Activated CD4-positive, alpha-beta T cell treated with anti-CD3 and anti-CD28 coated beads, Interleukin-2, amount 10 ng/mL, durations not matched to agents 24 days and 14 days (primary cell): ENCODE results near the gene PHKG2. TPM values are rescaled to one million over a fixed set of nuclear protein-coding genes. Genes with fewer than 3 reads are reported as not detected.

ENCODE experiments used
- DNase-seq: peaks from one replicate; pipeline ENCODE4 v3.0.0; 2022
- H3K27ac Mint-ChIP-seq: one replicate; pipeline ENCODE4 v1.8.0; 2022; ENCODE audit warnings: mild to moderate bottlenecking, mixed read lengths
- H3K27me3 Mint-ChIP-seq: one replicate; pipeline ENCODE4 v1.8.0; 2022; ENCODE audit warnings: mixed read lengths
- H3K36me3 Mint-ChIP-seq: one replicate; pipeline ENCODE4 v1.8.0; 2022; ENCODE audit warnings: low read depth, mild to moderate bottlenecking, mixed read lengths
- H3K4me1 Mint-ChIP-seq: one replicate; pipeline ENCODE4 v1.8.0; 2021; ENCODE audit warnings: mixed read lengths
- H3K4me3 Mint-ChIP-seq: one replicate; pipeline ENCODE4 v1.8.0; 2022; ENCODE audit warnings: mild to moderate bottlenecking, moderate library complexity, mixed read lengths
- H3K9me3 Mint-ChIP-seq: one replicate; pipeline ENCODE4 v1.8.0; 2021; ENCODE audit warnings: mixed read lengths
- intact Hi-C: fragments of 100-400 bp; cut with micrococcal nuclease; formaldehyde crosslinking; loops from one replicate; pipeline ENCODE4 v1.15.1; 2023
- total RNA-seq: library from RNA; stranded (reverse); gene quantifications from 2 replicates; pipeline ENCODE4 v1.2.3, GENCODE V29; 2022

The PHKG2 gene
- total RNA-seq, 1 donor from 2014 or later = 41.0 TPM

DNA sequence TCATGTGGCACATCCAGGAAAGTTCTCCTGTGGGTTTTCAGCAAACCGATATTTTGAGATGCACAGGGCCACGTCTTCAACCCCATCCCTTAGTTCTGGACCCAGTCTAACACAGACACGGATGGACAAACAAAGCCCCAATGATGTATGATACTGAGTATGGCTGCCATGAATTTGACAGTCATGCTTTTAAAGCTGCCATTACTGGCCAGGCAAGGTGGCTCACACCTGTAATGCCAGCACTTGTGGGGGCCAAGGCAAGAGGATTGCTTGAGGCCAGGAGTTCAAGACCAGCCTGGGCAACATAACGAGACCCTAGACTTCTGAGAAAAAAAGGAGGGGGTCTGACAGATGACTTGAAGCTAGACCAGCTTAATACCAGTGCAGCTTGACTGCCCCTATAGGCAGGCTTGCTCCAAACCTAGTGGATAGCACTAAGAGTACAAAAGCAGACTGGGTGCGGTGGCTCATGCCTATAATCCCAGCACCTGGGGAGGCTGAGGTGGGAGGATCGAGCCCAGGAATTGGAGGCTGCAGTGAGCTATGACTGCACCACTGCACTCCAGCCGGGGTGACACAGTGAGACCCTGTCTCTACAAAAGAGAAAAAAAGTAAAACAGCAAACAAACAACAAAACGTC lies 49.6 kb downstream of the PHKG2 start:
- H3K27me3 Mint-ChIP-seq = peaks cover 2% of the 10 kb centered on the region
- H3K4me3 Mint-ChIP-seq = no peak overlapping the region
- peak overlapping the region; percentile 34 for H3K27ac Mint-ChIP-seq
- H3K9me3 Mint-ChIP-seq = no peaks in the 10 kb centered on the region
- intact Hi-C loops = no loop called here
- H3K4me1 Mint-ChIP-seq = peaks cover under 1% of the 10 kb centered on the region
- DNase-seq = no peak
- H3K36me3 Mint-ChIP-seq = no peaks in the 10 kb centered on the region

Other genes starting within 250 kb of the PHKG2 start
- 12.9 and 14.8 TPM in 2 replicates for gene ZNF768, start 221.9 kb upstream of the PHKG2 start, total RNA-seq
- gene ZNF747, start 213.6 kb upstream of the PHKG2 start, total RNA-seq = 10.5 and 13.6 TPM in 2 replicates
- gene ZNF764, start 190.1 kb upstream of the PHKG2 start, total RNA-seq = 13.9 and 14.9 TPM in 2 replicates
- 6.6 and 8.0 TPM in 2 replicates for gene ZNF688, start 176.7 kb upstream of the PHKG2 start, total RNA-seq
- gene ZNF785, start 162.7 kb upstream of the PHKG2 start, total RNA-seq = 17.1 and 17.8 TPM in 2 replicates
- 14.0 and 14.6 TPM in 2 replicates for gene ZNF689, start 138.0 kb upstream of the PHKG2 start, total RNA-seq
- 82.2 and 86.7 TPM in 2 replicates for gene PRR14, start 97.5 kb upstream of the PHKG2 start, total RNA-seq
- 121 and 124 TPM in 2 replicates for gene FBRS, start 90.0 kb upstream of the PHKG2 start, total RNA-seq
- 90.4 and 91.6 TPM in 2 replicates for gene SRCAP, start 49.3 kb upstream of the PHKG2 start, total RNA-seq
- 4.0 and 4.2 TPM in 2 replicates for gene CFAP119, start 13.6 kb downstream of the PHKG2 start, total RNA-seq
- 95.4 and 100 TPM in 2 replicates for gene RNF40, start 13.9 kb downstream of the PHKG2 start, total RNA-seq
- 2.5 and 2.6 TPM in 2 replicates for gene ZNF629, start 38.8 kb downstream of the PHKG2 start, total RNA-seq
- gene BCL7C, start 145.7 kb downstream of the PHKG2 start, total RNA-seq = 23.9 and 24.5 TPM in 2 replicates
- 0.17 and 0.33 TPM in 2 replicates for gene CTF1, start 148.2 kb downstream of the PHKG2 start, total RNA-seq
- 35.9 and 36.5 TPM in 2 replicates for gene FBXL19, start 175.1 kb downstream of the PHKG2 start, total RNA-seq
- 11.8 and 12.7 TPM in 2 replicates for gene ORAI3, start 200.6 kb downstream of the PHKG2 start, total RNA-seq
- 30.7 and 31.5 TPM in 2 replicates for gene SETD1A, start 209.3 kb downstream of the PHKG2 start, total RNA-seq
- 2.9 and 3.2 TPM in 2 replicates for gene HSD3B7, start 236.8 kb downstream of the PHKG2 start, total RNA-seq